PC-9 (cell line): ENCODE data around the gene COL18A1. TPM values are rescaled to one million over a fixed set of nuclear protein-coding genes. Genes with fewer than 3 reads are reported as not detected.
A peak's percentile ranks its signal among the peaks of the same experiment; 100 is the strongest.

Experiments
- BruUV-seq: library from RNA; stranded (reverse); fragments of 400-500 nt; replicated peaks from 2 replicates; lab custom pipeline; 2021; lab: Mats Ljungman, UMichigan
- CTCF ChIA-PET: fragments of 300-600 bp; sonication (Branson Sonifier 250); formaldehyde crosslinking; loops from one replicate; lab custom pipeline; 2022; ENCODE audit warnings: antibody characterized with exemption; lab: Charles Lee
- POLR2A ChIA-PET: fragments of 300-600 bp; sonication (Branson Sonifier 250); formaldehyde crosslinking; loops from one replicate; lab custom pipeline; 2022; ENCODE audit warnings: antibody characterized with exemption; ENCODE audit not compliant: unreplicated experiment; lab: Charles Lee
- DNase-seq, 2 experiments: peaks; one replicate each; pipeline versions ENCODE4 v3.0.0 to v3.0.0-alpha.2; 2015 to 2022; ENCODE audit warnings: mixed read lengths in 1 of 2
- H2AFZ ChIP-seq: fragments of 200-600 bp; sonication (generic); 2 replicates; pipeline ENCODE4 v1.8.1; 2017; ENCODE audit warnings: antibody characterized with exemption
- H3F3A ChIP-seq: fragments of 200-600 bp; sonication (generic); 2 replicates; pipeline ENCODE4 v1.8.1; 2017; ENCODE audit warnings: antibody characterized with exemption, mild to moderate bottlenecking, low read depth; ENCODE audit not compliant: insufficient read depth
- H3K27ac ChIP-seq: fragments of 200-600 bp; sonication (generic); 2 replicates; pipeline ENCODE4 v1.6.1; 2016; ENCODE audit warnings: mixed run types
- H3K27me3 ChIP-seq: fragments of 200-600 bp; sonication (generic); 2 replicates; pipeline ENCODE4 v1.6.1; 2016; ENCODE audit warnings: low read depth, mixed run types; ENCODE audit not compliant: insufficient read depth
- H3K36me3 ChIP-seq: fragments of 200-600 bp; sonication (generic); 2 replicates; pipeline ENCODE4 v1.6.1; 2016; ENCODE audit warnings: low read depth, mixed run types
- H3K4me1 ChIP-seq: fragments of 200-600 bp; sonication (generic); replicated peaks from 2 replicates; pipeline ENCODE4 v1.6.1; 2016; ENCODE audit warnings: mixed run types; ENCODE audit not compliant: insufficient read depth
- H3K4me2 ChIP-seq: fragments of 200-600 bp; sonication (generic); 2 replicates; pipeline ENCODE4 v1.6.1; 2017; ENCODE audit warnings: mixed run types
- H3K4me3 ChIP-seq: fragments of 200-600 bp; sonication (generic); 2 replicates; pipeline ENCODE4 v1.6.1; 2016; ENCODE audit warnings: mixed run types
- H3K79me2 ChIP-seq: fragments of 200-600 bp; sonication (generic); 2 replicates; pipeline ENCODE4 v1.6.1; 2017; ENCODE audit warnings: low read depth, mixed run types
- H3K9me2 ChIP-seq: fragments of 200-600 bp; sonication (generic); 2 replicates; pipeline ENCODE4 v1.8.1; 2017; ENCODE audit warnings: mild to moderate bottlenecking; ENCODE audit not compliant: insufficient read depth
- H3K9me3 ChIP-seq: fragments of 200-600 bp; sonication (generic); 2 replicates; pipeline ENCODE4 v1.8.1; 2016; ENCODE audit warnings: low read depth; ENCODE audit not compliant: insufficient read depth
- H4K20me1 ChIP-seq: fragments of 200-600 bp; sonication (generic); 2 replicates; pipeline ENCODE4 v1.8.1; 2017; ENCODE audit not compliant: insufficient read depth
- EZH2 ChIP-seq: fragments of 200-600 bp; sonication (generic); IDR thresholded peaks from 2 replicates; pipeline ENCODE4 v1.8.0; 2017; ENCODE audit warnings: antibody characterized with exemption, low read depth
- intact Hi-C: fragments of 100-400 bp; cut with micrococcal nuclease; formaldehyde crosslinking; loops from one replicate; pipeline ENCODE4 v1.10.0; 2022; ENCODE audit not compliant: unreplicated experiment
- total RNA-seq: library from RNA; stranded (reverse); gene quantifications from 2 replicates; pipeline ENCODE4 v1.2.3, GENCODE V29; 2021
- TF ChIP-seq, protein P1 (sequence below): fragments of 200-600 bp; sonication (generic); conservative IDR thresholded peaks from 2 replicates; pipeline ENCODE4 v1.6.1; 2017; ENCODE audit warnings: mixed run types, antibody characterized with exemption, mild to moderate bottlenecking, moderate library complexity

COL18A1 gene
- total RNA-seq, 1 experiment from 2014 or later = 82.4 TPM

DNA sequence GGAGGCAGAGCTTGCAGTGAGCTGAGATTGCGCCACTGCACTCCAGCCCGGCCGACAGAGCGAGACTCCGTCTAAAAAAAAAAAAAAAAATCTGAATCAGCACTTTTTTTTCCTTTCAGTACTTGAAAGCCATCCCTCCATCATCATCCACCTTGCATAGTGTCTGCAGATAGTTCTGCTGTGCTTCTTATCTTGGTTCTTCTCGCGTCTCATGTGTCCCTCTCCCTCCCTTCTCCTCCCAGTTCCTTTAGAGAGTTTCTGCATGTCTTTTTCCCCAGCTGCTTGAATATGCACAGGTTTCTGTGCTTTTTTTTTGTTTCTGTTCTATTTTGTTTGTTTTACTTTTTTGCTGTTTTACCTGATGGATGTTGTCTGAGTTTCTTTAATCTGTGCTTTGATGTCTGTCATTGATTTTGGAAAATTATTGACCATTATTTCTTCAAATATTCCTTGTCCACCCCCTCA is 3.9 kb upstream of the COL18A1 start:
- no peak overlapping the region for H3K4me3 ChIP-seq
- no peak overlapping the region for H2AFZ ChIP-seq
- H3K9me3 ChIP-seq = peaks cover 10% of the 10 kb centered on the region
- H3K9me2 ChIP-seq = no peaks in the 10 kb centered on the region
- no peak overlapping the region for H3K4me2 ChIP-seq
- H3K27ac ChIP-seq = no peak overlapping the region
- DNase-seq = peak in 1 of 2 experiments; percentile 60
- CTCF ChIA-PET = no interaction called here
- peaks cover 18% of the 10 kb centered on the region for H3F3A ChIP-seq
- POLR2A ChIA-PET = interaction anchor here (0.7 kb wide), 1 partner anchor 36 kb away, joined by 11 read pairs; no protein-coding TSS in a partner anchor
- no peaks in the 10 kb centered on the region for H3K36me3 ChIP-seq
- TF ChIP-seq EZH2 = no peak
- TF ChIP-seq, protein P1, sequence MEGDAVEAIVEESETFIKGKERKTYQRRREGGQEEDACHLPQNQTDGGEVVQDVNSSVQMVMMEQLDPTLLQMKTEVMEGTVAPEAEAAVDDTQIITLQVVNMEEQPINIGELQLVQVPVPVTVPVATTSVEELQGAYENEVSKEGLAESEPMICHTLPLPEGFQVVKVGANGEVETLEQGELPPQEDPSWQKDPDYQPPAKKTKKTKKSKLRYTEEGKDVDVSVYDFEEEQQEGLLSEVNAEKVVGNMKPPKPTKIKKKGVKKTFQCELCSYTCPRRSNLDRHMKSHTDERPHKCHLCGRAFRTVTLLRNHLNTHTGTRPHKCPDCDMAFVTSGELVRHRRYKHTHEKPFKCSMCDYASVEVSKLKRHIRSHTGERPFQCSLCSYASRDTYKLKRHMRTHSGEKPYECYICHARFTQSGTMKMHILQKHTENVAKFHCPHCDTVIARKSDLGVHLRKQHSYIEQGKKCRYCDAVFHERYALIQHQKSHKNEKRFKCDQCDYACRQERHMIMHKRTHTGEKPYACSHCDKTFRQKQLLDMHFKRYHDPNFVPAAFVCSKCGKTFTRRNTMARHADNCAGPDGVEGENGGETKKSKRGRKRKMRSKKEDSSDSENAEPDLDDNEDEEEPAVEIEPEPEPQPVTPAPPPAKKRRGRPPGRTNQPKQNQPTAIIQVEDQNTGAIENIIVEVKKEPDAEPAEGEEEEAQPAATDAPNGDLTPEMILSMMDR = no peak
- H3K4me1 ChIP-seq = peaks cover 28% of the 10 kb centered on the region
- no peaks in the 10 kb centered on the region for H4K20me1 ChIP-seq
- H3K79me2 ChIP-seq = no peaks in the 10 kb centered on the region
- no TSS peak for BruUV-seq
- no peaks in the 10 kb centered on the region for H3K27me3 ChIP-seq
- intact Hi-C loops = loop anchor here (5.0 kb wide), 1 partner anchor 84 kb away; no protein-coding TSS in a partner anchor

DNA sequence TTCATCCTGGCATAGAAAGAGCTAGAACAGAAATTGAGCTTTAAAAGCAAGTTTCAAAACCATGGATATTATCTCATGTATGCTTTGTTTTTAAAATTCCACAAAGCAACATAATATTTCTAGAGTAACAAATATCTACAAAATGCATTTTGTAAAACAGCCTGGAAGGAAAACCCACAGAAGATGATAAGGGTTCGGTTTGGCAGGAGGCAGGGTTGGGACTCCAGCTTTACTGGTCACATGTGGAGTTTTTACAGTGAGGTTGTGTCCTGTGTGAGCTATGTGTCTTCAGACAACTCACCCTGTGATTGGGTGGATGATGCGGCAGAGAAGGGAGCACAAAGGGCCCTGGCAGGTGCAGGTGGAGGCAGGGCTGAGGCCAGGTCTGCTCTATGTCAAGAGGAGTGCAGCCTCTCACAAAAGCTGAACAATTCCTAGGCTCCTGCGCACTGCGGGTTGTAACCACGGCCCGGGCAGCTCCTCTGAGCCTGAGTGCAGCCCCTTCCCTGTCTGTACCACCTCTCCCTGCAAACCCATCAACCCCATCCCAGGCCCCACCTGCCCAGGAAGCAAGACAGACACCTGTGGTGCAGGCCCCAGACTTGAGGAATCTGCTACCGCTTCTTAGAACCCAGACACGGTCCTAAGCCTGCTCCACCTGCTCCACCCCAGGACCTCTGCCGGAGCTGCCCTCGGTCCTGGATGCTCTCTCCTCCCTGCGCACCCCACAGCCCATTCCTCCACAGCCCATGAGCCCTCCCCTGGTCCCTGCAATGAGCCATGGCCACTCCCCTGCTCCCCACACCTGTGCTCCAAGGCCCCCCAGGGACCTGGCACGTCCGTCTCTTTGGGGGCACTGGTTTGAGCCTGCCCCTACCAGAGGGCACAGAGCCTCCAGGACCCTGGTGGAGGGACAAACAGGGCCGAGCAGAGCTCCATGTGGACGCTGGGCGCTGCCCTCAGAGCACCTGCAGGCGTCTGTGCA is 2.8 kb upstream of the COL18A1 start:
- Histone ChIP-seq H3K27me3 (no peaks in the 10 kb centered on the region), H3K9me2 (no peaks in the 10 kb centered on the region), H3K4me2 (peak overlapping the region; percentile 48), H3K79me2 (no peaks in the 10 kb centered on the region), H4K20me1 (no peaks in the 10 kb centered on the region), H3K4me1 (peaks cover 37% of the 10 kb centered on the region), H3F3A (peaks cover 18% of the 10 kb centered on the region), H3K27ac (no peak overlapping the region), H2AFZ (no peak overlapping the region), H3K4me3 (0 out of 2 replicates have a peak overlapping the region, but pooled peaks have one; percentile 3), H3K9me3 (peaks cover 10% of the 10 kb centered on the region), H3K36me3 (no peaks in the 10 kb centered on the region)
- no TSS peak for BruUV-seq
- ChIA-PET CTCF (no interaction called here), POLR2A (interaction anchor here (0.7 kb wide), 1 partner anchor 79 kb away, joined by 4 read pairs; no protein-coding TSS in a partner anchor)
- no peak for TF ChIP-seq EZH2
- TF ChIP-seq, protein P1 = no peak
- intact Hi-C loops = loop anchor here (5.0 kb wide), 1 partner anchor 85 kb away; no protein-coding TSS in a partner anchor
- no peak for DNase-seq

DNA sequence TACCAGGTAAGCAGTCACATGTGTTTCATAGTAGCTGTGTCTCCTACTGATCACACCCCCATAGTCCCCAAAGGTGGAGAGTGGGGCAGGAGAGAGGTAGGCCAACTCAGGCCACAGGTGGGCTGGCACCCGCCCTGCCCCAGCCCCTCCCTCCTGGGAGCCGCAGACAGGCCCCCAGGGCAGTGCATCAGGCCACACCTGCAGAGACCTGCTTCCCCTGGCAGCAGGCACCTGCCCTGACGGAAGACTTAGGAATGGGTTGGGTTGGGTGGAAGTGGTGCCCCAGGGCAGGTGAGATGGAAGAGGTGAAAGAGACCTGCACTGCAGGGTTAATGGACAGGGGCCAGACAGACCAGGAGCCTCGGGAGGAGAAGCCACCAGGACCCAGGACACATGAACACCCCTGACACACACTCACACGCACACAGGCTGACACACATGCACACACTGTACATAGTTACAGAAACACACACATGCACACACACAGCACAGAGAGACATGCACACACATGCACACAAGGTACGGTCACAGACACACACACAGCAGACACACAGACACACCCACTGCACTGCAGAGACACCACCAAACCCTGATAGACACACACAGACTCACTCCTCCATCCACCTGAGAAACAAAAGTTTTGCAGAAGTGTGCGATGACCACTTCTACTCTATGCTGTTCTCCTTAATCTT is 1.7 kb upstream of the COL18A1 start:
- H3K36me3 ChIP-seq = no peaks in the 10 kb centered on the region

More for the DNA sequence above, 1.7 kb upstream of the COL18A1 start:
- peaks cover 18% of the 10 kb centered on the region for H3F3A ChIP-seq
- no peak overlapping the region for H3K4me3 ChIP-seq
- CTCF ChIA-PET = no interaction called here
- POLR2A ChIA-PET = no interaction called here
- no peaks in the 10 kb centered on the region for H3K79me2 ChIP-seq
- peaks cover 10% of the 10 kb centered on the region for H3K9me3 ChIP-seq
- BruUV-seq = no TSS peak
- peaks cover 5% of the 10 kb centered on the region; the same call in 1 of the 2 replicates for H4K20me1 ChIP-seq
- no peaks in the 10 kb centered on the region for H3K9me2 ChIP-seq
- intact Hi-C loops = loop anchor here (1.0 to 5.0 kb wide), 2 partner anchors 39 to 86 kb away; no protein-coding TSS in a partner anchor
- DNase-seq = peak; percentile 80 to 84
- TF ChIP-seq, protein P1 = no peak
- TF ChIP-seq EZH2 = no peak
- peaks cover 48% of the 10 kb centered on the region for H3K4me1 ChIP-seq
- H2AFZ ChIP-seq = no peak overlapping the region
- H3K27ac ChIP-seq = no peak overlapping the region
- peak overlapping the region; percentile 48 for H3K4me2 ChIP-seq
- H3K27me3 ChIP-seq = no peaks in the 10 kb centered on the region
